ENCODE measurements around the gene GLO1.

DNA sequence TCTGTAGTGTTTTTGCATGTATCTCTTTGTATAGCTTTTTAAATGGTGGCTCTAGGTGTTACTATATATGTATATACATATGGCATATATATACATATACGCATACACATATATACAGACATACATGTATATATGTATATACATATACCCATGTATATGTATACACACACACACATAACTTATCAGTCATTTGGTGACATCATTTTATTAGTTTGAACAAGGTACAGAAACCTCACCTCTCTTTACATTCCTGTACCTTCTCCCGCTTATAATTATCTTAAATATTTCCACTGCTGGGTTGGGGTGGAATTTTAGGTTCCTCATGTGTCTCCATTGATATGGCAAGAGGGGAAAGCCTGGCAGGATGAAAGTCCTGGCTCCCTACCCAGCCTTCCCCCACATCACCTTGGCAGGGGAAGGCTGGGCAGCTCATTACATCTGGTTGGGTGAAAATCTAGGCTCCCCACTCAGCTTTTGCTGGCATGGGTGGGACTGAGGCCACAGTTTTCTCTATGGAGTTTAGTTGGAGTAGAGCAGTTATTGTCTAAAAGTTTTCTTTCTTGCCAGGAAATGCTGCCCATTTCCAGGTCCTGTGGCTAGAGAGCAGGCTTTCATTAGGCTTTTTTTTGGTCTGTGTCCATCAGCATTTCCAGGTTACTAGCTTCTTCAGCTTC is 7.6 kb downstream of the GLO1 start:
- TF ChIP-seq, protein P1, sequence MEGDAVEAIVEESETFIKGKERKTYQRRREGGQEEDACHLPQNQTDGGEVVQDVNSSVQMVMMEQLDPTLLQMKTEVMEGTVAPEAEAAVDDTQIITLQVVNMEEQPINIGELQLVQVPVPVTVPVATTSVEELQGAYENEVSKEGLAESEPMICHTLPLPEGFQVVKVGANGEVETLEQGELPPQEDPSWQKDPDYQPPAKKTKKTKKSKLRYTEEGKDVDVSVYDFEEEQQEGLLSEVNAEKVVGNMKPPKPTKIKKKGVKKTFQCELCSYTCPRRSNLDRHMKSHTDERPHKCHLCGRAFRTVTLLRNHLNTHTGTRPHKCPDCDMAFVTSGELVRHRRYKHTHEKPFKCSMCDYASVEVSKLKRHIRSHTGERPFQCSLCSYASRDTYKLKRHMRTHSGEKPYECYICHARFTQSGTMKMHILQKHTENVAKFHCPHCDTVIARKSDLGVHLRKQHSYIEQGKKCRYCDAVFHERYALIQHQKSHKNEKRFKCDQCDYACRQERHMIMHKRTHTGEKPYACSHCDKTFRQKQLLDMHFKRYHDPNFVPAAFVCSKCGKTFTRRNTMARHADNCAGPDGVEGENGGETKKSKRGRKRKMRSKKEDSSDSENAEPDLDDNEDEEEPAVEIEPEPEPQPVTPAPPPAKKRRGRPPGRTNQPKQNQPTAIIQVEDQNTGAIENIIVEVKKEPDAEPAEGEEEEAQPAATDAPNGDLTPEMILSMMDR (conservative IDR thresholded peaks at IDR 0.05) = no peak
- TF ChIP-seq ZFX (IDR thresholded peaks at IDR 0.05) = no peak
